Trophoblast cell (in vitro differentiated cells and primary cell): ENCODE measurements around the gene LRRC17.
"Not testable (repeated sequence)": the region's sequence is repeated elsewhere in the genome, so short reads cannot be mapped to it uniquely, and the experiment has no call there.

ENCODE experiments used
- DNase-seq, 2 donors: peaks; one replicate each; pipeline ENCODE4 v3.0.0-alpha.2; 2016
- H2AFZ ChIP-seq: 2 replicates; pipeline ENCODE4 v1.6.1; 2013; ENCODE audit warnings: low read length, moderate library complexity, mild to moderate bottlenecking; ENCODE audit not compliant: insufficient read depth, poor library complexity
- H2AK5ac ChIP-seq: 2 replicates; pipeline ENCODE4 v1.6.1; 2013; ENCODE audit warnings: mild to moderate bottlenecking, low read length
- H2BK120ac ChIP-seq: 2 replicates; pipeline ENCODE4 v1.6.1; 2013; ENCODE audit warnings: low read length, mild to moderate bottlenecking, moderate library complexity; ENCODE audit not compliant: insufficient read depth, poor library complexity
- H2BK12ac ChIP-seq: 2 replicates; pipeline ENCODE4 v1.6.1; 2013; ENCODE audit warnings: mild to moderate bottlenecking, low read length, moderate library complexity
- H2BK5ac ChIP-seq: 2 replicates; pipeline ENCODE4 v1.6.1; 2013; ENCODE audit warnings: low read length, low read depth, moderate library complexity, mild to moderate bottlenecking; ENCODE audit not compliant: poor library complexity
- H3K14ac ChIP-seq: 2 replicates; pipeline ENCODE4 v1.6.1; 2013; ENCODE audit warnings: mild to moderate bottlenecking, low read length
- H3K18ac ChIP-seq: 2 replicates; pipeline ENCODE4 v1.6.1; 2013; ENCODE audit warnings: mild to moderate bottlenecking, low read length
- H3K23ac ChIP-seq: 2 replicates; pipeline ENCODE4 v1.6.1; 2013; ENCODE audit warnings: low read length
- H3K27ac ChIP-seq: 2 replicates; pipeline ENCODE4 v1.5.1; 2013; ENCODE audit warnings: low read depth, mild to moderate bottlenecking, inconsistent platforms, low read length, moderate library complexity
- H3K27me3 ChIP-seq: 2 replicates; pipeline ENCODE4 v1.6.1; 2013; ENCODE audit warnings: inconsistent platforms, mild to moderate bottlenecking, low read length, moderate library complexity; ENCODE audit not compliant: insufficient read depth
- H3K36me3 ChIP-seq, 2 experiments: 1 replicate in 1 of 2; 2 replicates in 1 of 2; pipeline ENCODE4 v1.6.1; 2013; ENCODE audit warnings: low read length in 2 of 2, mild to moderate bottlenecking in 2 of 2, moderate library complexity in 1 of 2; ENCODE audit not compliant: insufficient read depth in 2 of 2, control insufficient read depth in 1 of 2
- H3K4ac ChIP-seq: 2 replicates; pipeline ENCODE4 v1.6.1; 2013; ENCODE audit warnings: low read depth, mild to moderate bottlenecking, low read length, moderate library complexity
- H3K4me1 ChIP-seq, 2 experiments: 1 replicate in 1 of 2; 2 replicates in 1 of 2; pipeline ENCODE4 v1.6.1; 2013; ENCODE audit warnings: low read length in 2 of 2, mild to moderate bottlenecking in 2 of 2, moderate library complexity in 1 of 2; ENCODE audit not compliant: insufficient read depth in 2 of 2, control insufficient read depth in 1 of 2
- H3K4me2 ChIP-seq: 2 replicates; pipeline ENCODE4 v1.6.1; 2013; ENCODE audit warnings: inconsistent platforms, mild to moderate bottlenecking, low read length, moderate library complexity
- H3K4me3 ChIP-seq: 2 replicates; pipeline ENCODE4 v1.5.1; 2013; ENCODE audit warnings: mild to moderate bottlenecking, low read depth, low read length, inconsistent platforms
- H3K79me1 ChIP-seq: one replicate; pipeline ENCODE4 v1.6.1; 2013; ENCODE audit warnings: low read length
- H3K79me2 ChIP-seq: 2 replicates; pipeline ENCODE4 v1.6.1; 2013; ENCODE audit warnings: low read length, mild to moderate bottlenecking; ENCODE audit not compliant: control insufficient read depth, insufficient read depth, poor library complexity
- H3K9ac ChIP-seq: 2 replicates; pipeline ENCODE4 v1.6.1; 2013; ENCODE audit warnings: mild to moderate bottlenecking, low read length
- H3K9me3 ChIP-seq: 2 replicates; pipeline ENCODE4 v1.6.1; 2013; ENCODE audit warnings: low read depth, mild to moderate bottlenecking, control low read depth, inconsistent platforms, low read length; ENCODE audit not compliant: insufficient read depth
- H4K12ac ChIP-seq: 2 replicates; pipeline ENCODE4 v1.6.1; 2013; ENCODE audit warnings: low read depth, mild to moderate bottlenecking, low read length, moderate library complexity
- H4K8ac ChIP-seq: 2 replicates; pipeline ENCODE4 v1.6.1; 2013; ENCODE audit warnings: low read depth, mild to moderate bottlenecking, low read length, moderate library complexity
- H4K91ac ChIP-seq: one replicate; pipeline ENCODE4 v1.6.1; 2013; ENCODE audit warnings: low read depth, mild to moderate bottlenecking, low read length, moderate library complexity
- WGBS: extraction: QIAGEN DNeasy Blood & Tissue Kit; methylation state at CpG from one replicate; pipeline ENCODE4 v1.1.7; 2013; ENCODE audit warnings: missing lambda C conversion rate; ENCODE audit not compliant: insufficient read length, insufficient coverage; ENCODE audit errors: extremely low coverage; 5-methylcytosine and 5-hydroxymethylcytosine counted together

The LRRC17 gene

DNA sequence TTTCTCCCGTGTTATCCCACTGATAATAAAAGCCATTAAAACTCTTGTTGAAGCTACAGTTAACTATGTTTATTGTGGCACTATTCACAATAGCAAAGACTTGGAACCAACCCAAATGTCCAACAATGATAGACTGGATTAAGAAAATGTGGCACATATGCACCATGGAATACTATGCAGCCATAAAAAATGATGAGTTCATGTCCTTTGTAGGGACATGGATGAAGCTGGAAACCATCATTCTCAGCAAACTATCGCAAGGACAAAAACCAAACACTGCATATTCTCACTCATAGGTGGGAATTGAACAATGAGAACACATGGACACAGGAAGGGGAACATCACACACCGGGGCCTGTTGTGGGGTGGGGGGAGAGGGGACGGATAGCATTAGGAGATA, 64.8 kb downstream of the LRRC17 start:
- not testable (repeated sequence) for H3K9ac ChIP-seq, H4K12ac ChIP-seq, H2BK12ac ChIP-seq, H3K27ac ChIP-seq, H3K36me3 ChIP-seq, H4K91ac ChIP-seq, H2AFZ ChIP-seq, H2AK5ac ChIP-seq, H3K79me2 ChIP-seq, H4K8ac ChIP-seq, H3K14ac ChIP-seq, H2BK5ac ChIP-seq, H2BK120ac ChIP-seq, H3K27me3 ChIP-seq, DNase-seq, H3K23ac ChIP-seq, H3K4me2 ChIP-seq, H3K4ac ChIP-seq, H3K4me1 ChIP-seq, H3K79me1 ChIP-seq, H3K4me3 ChIP-seq, H3K18ac ChIP-seq, H3K9me3 ChIP-seq
- WGBS, result no CpG with 5 or more reads among the region's 4 CpGs

GRCh38 chr7:102978284-102978683, 65.5 kb downstream of the LRRC17 start:
- Histone ChIP-seq H3K36me3 (no peaks in the 10 kb centered on the region), H3K27ac (no peak overlapping the region), H4K91ac (no peak overlapping the region), H2BK12ac (no peak overlapping the region), H3K4ac (no peak overlapping the region), H2BK120ac (no peak overlapping the region), H3K4me2 (no peak overlapping the region), H4K8ac (no peak overlapping the region), H3K4me3 (no peak overlapping the region), H3K18ac (no peak overlapping the region), H3K4me1 (no peaks in the 10 kb centered on the region), H3K9me3 (no peaks in the 10 kb centered on the region), H2BK5ac (no peak overlapping the region), H3K79me2 (no peaks in the 10 kb centered on the region), H3K9ac (no peak overlapping the region), H3K23ac (no peak overlapping the region), H2AFZ (no peak overlapping the region), H3K27me3 (no peaks in the 10 kb centered on the region), H3K14ac (no peak overlapping the region), H2AK5ac (no peak overlapping the region), H3K79me1 (no peaks in the 10 kb centered on the region), H4K12ac (no peak overlapping the region)
- WGBS, result no CpG with 5 or more reads among the region's 6 CpGs
- peak; percentile 52 to 64 for DNase-seq

DNA sequence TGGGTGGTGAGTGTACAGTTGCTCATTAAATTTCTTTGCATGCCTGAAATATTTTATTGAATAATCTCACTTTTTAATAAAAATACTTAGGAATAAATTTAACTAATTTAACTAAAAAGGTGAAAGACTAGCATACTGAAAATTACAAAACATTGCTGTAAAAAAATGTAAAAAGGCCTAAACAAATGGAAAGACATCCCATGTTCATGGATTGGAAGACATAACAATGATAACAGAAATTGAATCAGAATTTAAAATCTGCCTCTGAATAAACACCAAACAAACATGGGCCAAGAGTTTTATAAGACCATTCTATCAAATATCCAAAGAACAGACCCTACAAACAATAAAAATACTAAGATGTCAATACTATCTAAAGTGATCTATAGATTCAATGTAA, 66.9 kb downstream of the LRRC17 start:
- H3K27ac ChIP-seq, result no peak overlapping the region
- H3K23ac ChIP-seq, result no peak overlapping the region
- no peak overlapping the region for H4K12ac ChIP-seq
- no peak overlapping the region for H3K14ac ChIP-seq
- no peak for DNase-seq
- no peaks in the 10 kb centered on the region for H3K4me1 ChIP-seq
- H3K9ac ChIP-seq, result no peak overlapping the region
- no peak overlapping the region for H2BK5ac ChIP-seq
- H3K9me3 ChIP-seq, result no peaks in the 10 kb centered on the region
- no peak overlapping the region for H3K4me2 ChIP-seq
- no peak overlapping the region for H4K8ac ChIP-seq
- no peak overlapping the region for H3K18ac ChIP-seq
- H2AFZ ChIP-seq, result no peak overlapping the region
- H2AK5ac ChIP-seq, result no peak overlapping the region
- no peaks in the 10 kb centered on the region for H3K36me3 ChIP-seq
- H3K4me3 ChIP-seq, result no peak overlapping the region
- no peak overlapping the region for H4K91ac ChIP-seq
- no peaks in the 10 kb centered on the region for H3K79me1 ChIP-seq
- H2BK12ac ChIP-seq, result no peak overlapping the region
- no peak overlapping the region for H2BK120ac ChIP-seq
- H3K27me3 ChIP-seq, result no peaks in the 10 kb centered on the region
- no peak overlapping the region for H3K4ac ChIP-seq
- no peaks in the 10 kb centered on the region for H3K79me2 ChIP-seq

GRCh38 chr7:102981451-102981850, 68.7 kb downstream of the LRRC17 start:
- H4K8ac ChIP-seq, result no peak overlapping the region
- H3K27me3 ChIP-seq, result no peaks in the 10 kb centered on the region
- DNase-seq, result peak in 1 of 2 donors; percentile 26
- no peak overlapping the region for H3K27ac ChIP-seq
- H3K4me3 ChIP-seq, result no peak overlapping the region
- no peak overlapping the region for H2BK5ac ChIP-seq
- no peak overlapping the region for H3K18ac ChIP-seq
- H2BK120ac ChIP-seq, result no peak overlapping the region
- peaks cover 1% of the 10 kb centered on the region for H3K9me3 ChIP-seq
- no peak overlapping the region for H4K12ac ChIP-seq
- no peak overlapping the region for H2AK5ac ChIP-seq
- no peaks in the 10 kb centered on the region for H3K36me3 ChIP-seq
- no peak overlapping the region for H2AFZ ChIP-seq
- H4K91ac ChIP-seq, result no peak overlapping the region
- no peak overlapping the region for H3K4me2 ChIP-seq
- WGBS, result no CpG with 5 or more reads among the region's 2 CpGs
- peaks cover 3 to 4% of the 10 kb centered on the region in 2 experiments for H3K4me1 ChIP-seq
- no peak overlapping the region for H3K4ac ChIP-seq
- H3K9ac ChIP-seq, result no peak overlapping the region
- no peak overlapping the region for H3K14ac ChIP-seq
- no peak overlapping the region for H2BK12ac ChIP-seq
- H3K79me2 ChIP-seq, result no peaks in the 10 kb centered on the region
- no peak overlapping the region for H3K23ac ChIP-seq
- no peaks in the 10 kb centered on the region for H3K79me1 ChIP-seq
